ENCODE measurements around the gene C4BPB. TPM values are rescaled to one million over a fixed set of nuclear protein-coding genes. Genes with fewer than 3 reads are reported as not detected.

The C4BPB gene
- polyA plus RNA-seq, 1 donor (not counting 4 experiments of a cell fraction or from before 2014, with no cell fraction given): not detected

- dilution Hi-C loops (cut with MboI; ENCODE audit: extremely low pct_ligation_motif_present, low sequenced_read_pairs): no loop called here
- DNase-seq (ENCODE audit: low read depth, low spot score) (no peak), FAIRE-seq (no peak)
- no peaks in the 10 kb centered on the region for H3K9me1 ChIP-seq (ENCODE audit: control insufficient read depth, extremely low read depth, insufficient read depth, low read length)
- H3K79me2 ChIP-seq (ENCODE audit: control insufficient read depth, insufficient read depth, low read length): no peaks in the 10 kb centered on the region
- no peak overlapping the region for H3K9ac ChIP-seq (ENCODE audit: control insufficient read depth, extremely low read depth, insufficient read depth, low read length)
- peaks cover 3 to 6% of the 10 kb centered on the region in 2 experiments for H3K36me3 ChIP-seq (ENCODE audit: control insufficient read depth in 2 of 2, extremely low read depth in 1 of 2, insufficient read depth in 2 of 2, low read length in 2 of 2)
- peaks cover 13% of the 10 kb centered on the region for H3K4me1 ChIP-seq (ENCODE audit: control insufficient read depth, extremely low read depth, insufficient read depth, low read length)
- no peak overlapping the region for H3K27ac ChIP-seq (ENCODE audit: control insufficient read depth, insufficient read depth, low read length)
- H3K27me3 ChIP-seq (ENCODE audit: control insufficient read depth, extremely low read depth, insufficient read depth, low read length): no peaks in the 10 kb centered on the region
- TF ChIP-seq EZH2 (IDR thresholded peaks at IDR 0.05; ENCODE audit: low read length): no peak
- TF ChIP-seq CTCF (optimal IDR thresholded peaks at IDR 0.05 in 1 of 3, IDR thresholded peaks at IDR 0.05 in 1 of 3, conservative IDR thresholded peaks at IDR 0.05 in 1 of 3; ENCODE audit: extremely low read depth in 1 of 3, insufficient read depth in 2 of 3, low read length in 3 of 3): no peak
- no peaks in the 10 kb centered on the region for H3K9me3 ChIP-seq (ENCODE audit: control insufficient read depth, low read depth, low read length)
- no peak overlapping the region for H2AFZ ChIP-seq (ENCODE audit: control insufficient read depth, low read length)
- H3K4me2 ChIP-seq (ENCODE audit: control insufficient read depth, extremely low read depth, insufficient read depth, low read depth, low read length): no peak overlapping the region
- H4K20me1 ChIP-seq (ENCODE audit: control insufficient read depth, extremely low read depth, insufficient read depth, low read length): no peaks in the 10 kb centered on the region
- H3K4me3 ChIP-seq (ENCODE audit: control insufficient read depth in 2 of 3, extremely low read depth in 1 of 3, insufficient read depth in 2 of 3, low read depth in 1 of 3, low read length in 3 of 3): no peak overlapping the region
Observed at GRCh38 chr1:207079706-207080241, 8.9 kb upstream of the C4BPB start.

DNA sequence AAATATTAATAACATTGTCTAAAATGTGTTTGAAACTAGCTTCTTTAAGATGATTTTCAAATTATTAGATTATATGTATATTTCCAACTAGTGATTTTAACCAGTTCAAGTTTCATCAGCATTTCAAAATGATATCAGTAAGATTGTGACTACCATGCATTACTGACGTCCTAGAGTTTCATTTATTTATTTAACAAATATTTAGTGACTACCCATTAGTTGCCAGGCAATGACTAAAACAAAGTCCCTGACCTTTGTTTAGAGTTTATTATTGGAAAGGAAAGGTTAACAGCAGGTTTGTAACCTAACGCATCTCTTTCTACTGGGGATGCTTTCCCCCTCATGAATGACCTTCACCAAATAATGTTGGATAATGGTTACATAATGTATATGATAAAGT, 7.6 kb upstream of the C4BPB start:
- H3K9me1 ChIP-seq (ENCODE audit: control insufficient read depth, extremely low read depth, insufficient read depth, low read length): no peaks in the 10 kb centered on the region
- no peak overlapping the region for H3K4me2 ChIP-seq (ENCODE audit: control insufficient read depth, extremely low read depth, insufficient read depth, low read depth, low read length)
- no peak overlapping the region for H2AFZ ChIP-seq (ENCODE audit: control insufficient read depth, low read length)
- DNase-seq (ENCODE audit: low read depth, low spot score) (no peak), FAIRE-seq (no peak)
- no peaks in the 10 kb centered on the region for H3K9me3 ChIP-seq (ENCODE audit: control insufficient read depth, low read depth, low read length)
- dilution Hi-C loops (cut with MboI; ENCODE audit: extremely low pct_ligation_motif_present, low sequenced_read_pairs): no loop called here
- peaks cover 7% of the 10 kb centered on the region for H3K4me1 ChIP-seq (ENCODE audit: control insufficient read depth, extremely low read depth, insufficient read depth, low read length)
- H3K9ac ChIP-seq (ENCODE audit: control insufficient read depth, extremely low read depth, insufficient read depth, low read length): no peak overlapping the region
- peaks cover 0 to 6% of the 10 kb centered on the region in 2 experiments for H3K36me3 ChIP-seq (ENCODE audit: control insufficient read depth in 2 of 2, extremely low read depth in 1 of 2, insufficient read depth in 2 of 2, low read length in 2 of 2)
- TF ChIP-seq CTCF (optimal IDR thresholded peaks at IDR 0.05 in 1 of 3, IDR thresholded peaks at IDR 0.05 in 1 of 3, conservative IDR thresholded peaks at IDR 0.05 in 1 of 3; ENCODE audit: extremely low read depth in 1 of 3, insufficient read depth in 2 of 3, low read length in 3 of 3): no peak
- no peak for TF ChIP-seq EZH2 (IDR thresholded peaks at IDR 0.05; ENCODE audit: low read length)
- H3K27me3 ChIP-seq (ENCODE audit: control insufficient read depth, extremely low read depth, insufficient read depth, low read length): no peaks in the 10 kb centered on the region
- no peaks in the 10 kb centered on the region for H3K79me2 ChIP-seq (ENCODE audit: control insufficient read depth, insufficient read depth, low read length)
- no peak overlapping the region for H3K4me3 ChIP-seq (ENCODE audit: control insufficient read depth in 2 of 3, extremely low read depth in 1 of 3, insufficient read depth in 2 of 3, low read depth in 1 of 3, low read length in 3 of 3)
- no peaks in the 10 kb centered on the region for H4K20me1 ChIP-seq (ENCODE audit: control insufficient read depth, extremely low read depth, insufficient read depth, low read length)
- no peak overlapping the region for H3K27ac ChIP-seq (ENCODE audit: control insufficient read depth, insufficient read depth, low read length)
